HepG2 (cell line): ENCODE measurements around the gene FAM110D. TPM values are rescaled to one million over a fixed set of nuclear protein-coding genes. Genes with fewer than 3 reads are reported as not detected.

Source experiments
- ATAC-seq: fragments of 200-7000 bp; cut with Tn5 transposase; 3 replicates; pipeline ENCODE4 v1.9.1; 2020; ENCODE audit warnings: mild to moderate bottlenecking, moderate library complexity
- BruUV-seq: library from RNA; stranded (reverse); fragments of 400-500 nt; replicated peaks from 2 replicates; lab custom pipeline; 2021; lab: Mats Ljungman, UMichigan
- CTCF ChIA-PET: fragments of 300-600 bp; formaldehyde crosslinking; extraction: SDS; loops from one replicate; lab custom pipeline; 2021; ENCODE audit warnings: low total read pairs, inconsistent platforms, low intra/inter-chr PET ratio; lab: Yijun Ruan, JAX
- POLR2A ChIA-PET: fragments of 350-600 bp; sonication (Branson Sonifier 250); formaldehyde crosslinking; loops from one replicate; lab custom pipeline; 2020; ENCODE audit warnings: antibody characterized with exemption, inconsistent platforms; lab: Yijun Ruan, JAX
- DNase-seq: peaks from one replicate; pipeline ENCODE4 v3.0.0-alpha.2; 2015; ENCODE audit warnings: low spot score
- FAIRE-seq: peaks from 3 replicates; lab custom pipeline; 2011; peaks lifted over from hg19 to GRCh38; lab: Jason Lieb, UNC
- H2AFZ ChIP-seq: one replicate; pipeline ENCODE4 v1.6.1; 2011; ENCODE audit warnings: low read length, inconsistent platforms
- H3K27ac ChIP-seq: fragments of 300-600 bp; 3 replicates; pipeline ENCODE4 v1.8.0; 2011; ENCODE audit warnings: mixed run types, mild to moderate bottlenecking, mixed read lengths, low read length, inconsistent platforms; ENCODE audit not compliant: insufficient read depth; ENCODE audit errors: extremely low read length
- H3K27me3 ChIP-seq, 2 experiments: fragments of 200-600 bp in 1 of 2; 2 replicates in 1 of 2; 3 replicates in 1 of 2; pipeline versions ENCODE4 v1.6.0 to v1.8.0; 2011; ENCODE audit warnings: low read length in 2 of 2, mild to moderate bottlenecking in 2 of 2, moderate library complexity in 2 of 2, inconsistent platforms in 1 of 2; ENCODE audit not compliant: insufficient read depth in 2 of 2, control insufficient read depth in 1 of 2
- H3K36me3 ChIP-seq, 2 experiments: fragments of 200-600 bp in 1 of 2; replicated peaks in 1 of 2; 2 replicates in 1 of 2; 3 replicates in 1 of 2; pipeline versions ENCODE4 v1.5.1 to v1.8.0; 2011; ENCODE audit warnings: low read length in 2 of 2, inconsistent platforms in 1 of 2; ENCODE audit not compliant: insufficient read depth in 2 of 2, control insufficient read depth in 1 of 2
- H3K4me1 ChIP-seq: 2 replicates; pipeline ENCODE4 v1.5.1; 2012; ENCODE audit warnings: low read length, inconsistent platforms; ENCODE audit not compliant: insufficient read depth
- H3K4me2 ChIP-seq: 2 replicates; pipeline ENCODE4 v1.6.0; 2011; ENCODE audit warnings: low read depth, low read length, inconsistent platforms
- H3K4me3 ChIP-seq, 3 experiments: fragments of 200-600 bp in 1 of 3; sonication (generic), shearing (Covaris generic) in 1 of 3; replicated peaks in 1 of 3; 2 replicates each; pipeline ENCODE4 v1.5.1; 2011 to 2016; ENCODE audit warnings: low read length in 3 of 3, inconsistent platforms in 2 of 3, low read depth in 2 of 3, mild to moderate bottlenecking in 2 of 3, control low read depth in 1 of 3, mixed read lengths in 1 of 3; ENCODE audit not compliant: insufficient read depth in 1 of 3
- H3K79me2 ChIP-seq: one replicate; pipeline ENCODE4 v1.6.1; 2011; ENCODE audit warnings: low read length, inconsistent platforms; ENCODE audit not compliant: insufficient read depth
- H3K9ac ChIP-seq: 2 replicates; pipeline ENCODE4 v1.6.0; 2011; ENCODE audit warnings: mild to moderate bottlenecking, low read depth, low read length, inconsistent platforms; ENCODE audit not compliant: insufficient read depth
- H3K9me3 ChIP-seq: 2 replicates; pipeline ENCODE4 v1.5.1; 2012; ENCODE audit warnings: mild to moderate bottlenecking, low read length
- H4K20me1 ChIP-seq: 2 replicates; pipeline ENCODE4 v1.6.0; 2011; ENCODE audit warnings: inconsistent platforms, mild to moderate bottlenecking, low read length, moderate library complexity; ENCODE audit not compliant: insufficient read depth
- ARNT ChIP-seq: fragments of 450-650 bp; IDR thresholded peaks from 2 replicates; pipeline ENCODE4 v1.6.1; 2017
- CEBPG ChIP-seq: IDR thresholded peaks from 2 replicates; pipeline ENCODE4 v1.6.1; 2016
- FOXA3 ChIP-seq: IDR thresholded peaks from 2 replicates; pipeline ENCODE4 v1.6.1; 2016; ENCODE audit warnings: missing genetic modification reagents, missing compliant biosample characterization
- SMC3 ChIP-seq: IDR thresholded peaks from 2 replicates; pipeline ENCODE4 v1.6.1; 2011; ENCODE audit warnings: low read length, improper control_type of control experiment
- ZNF337 ChIP-seq: sonication (generic); formaldehyde crosslinking; IDR thresholded peaks from 2 replicates; pipeline ENCODE4 v1.5.1; 2020; ENCODE audit warnings: missing genetic modification reagents, low read depth, mild to moderate bottlenecking, borderline replicate concordance
- ZNF740 ChIP-seq: sonication (generic); formaldehyde crosslinking; IDR thresholded peaks from 2 replicates; pipeline ENCODE4 v1.4.0; 2020; ENCODE audit warnings: missing genetic modification reagents
- WGBS: methylation state at CpG from one replicate; pipeline ENCODE4 v1.1.6; 2017; ENCODE audit warnings: low lambda C conversion rate; 5-methylcytosine and 5-hydroxymethylcytosine counted together
- in situ Hi-C: cut with HindIII; loops from 2 replicates; pipeline ENCODE4 v1.10.0; 2017; ENCODE audit warnings: low pct_unique_long_range_greater_than_20kb; ENCODE audit not compliant: extremely low pct_ligation_motif_present
- intact Hi-C: fragments of 100-400 bp; cut with micrococcal nuclease; formaldehyde crosslinking; loops from one replicate; pipeline ENCODE4 v1.10.0; 2022; ENCODE audit not compliant: unreplicated experiment
- polyA plus RNA-seq, 8 experiments: library from polyadenylated mRNA; depleted of rRNA in 3 of 8; stranded (reverse) in 7 of 8; unstranded in 1 of 8; fragments of >200 nt; fragmentation: Illumina TruSeq in 4 of 8; extraction: Trizol in 4 of 8; gene quantifications; 2 replicates each; pipeline versions ENCODE4 v1.2.1 to v1.2.3, GENCODE V29; 2011 to 2016; ENCODE audit warnings: low read depth in 4 of 8, missing spikeins in 1 of 8, mixed read lengths in 1 of 8; ENCODE audit not compliant: insufficient read depth in 1 of 8
- total RNA-seq, 5 experiments: library from RNA; depleted of rRNA; stranded (reverse); fragments of >200 nt; fragmentation: Illumina TruSeq; extraction: Trizol; gene quantifications; 2 replicates each; pipeline ENCODE4 v1.2.3, GENCODE V29; 2016; ENCODE audit warnings: low read depth in 1 of 5
- TF ChIP-seq, protein P1 (sequence below): sonication (generic); formaldehyde crosslinking; IDR thresholded peaks from 2 replicates; pipeline ENCODE4 v1.5.1; 2020; ENCODE audit warnings: missing genetic modification reagents, mild to moderate bottlenecking, borderline replicate concordance
- TF ChIP-seq, protein P2 (sequence below): sonication (generic); formaldehyde crosslinking; IDR thresholded peaks from 2 replicates; pipeline ENCODE4 v1.4.0; 2020; ENCODE audit warnings: missing genetic modification reagents
- TF ChIP-seq, protein P3 (sequence below): sonication (generic); formaldehyde crosslinking; IDR thresholded peaks from 2 replicates; pipeline ENCODE4 v1.5.0; 2020; ENCODE audit warnings: mild to moderate bottlenecking, missing genetic modification reagents, moderate library complexity

Gene FAM110D
- total and polyA plus RNA-seq, 2 of the 13 experiments (the other 11 are each of a cell fraction or from before 2014, with no cell fraction given): not detected

DNA sequence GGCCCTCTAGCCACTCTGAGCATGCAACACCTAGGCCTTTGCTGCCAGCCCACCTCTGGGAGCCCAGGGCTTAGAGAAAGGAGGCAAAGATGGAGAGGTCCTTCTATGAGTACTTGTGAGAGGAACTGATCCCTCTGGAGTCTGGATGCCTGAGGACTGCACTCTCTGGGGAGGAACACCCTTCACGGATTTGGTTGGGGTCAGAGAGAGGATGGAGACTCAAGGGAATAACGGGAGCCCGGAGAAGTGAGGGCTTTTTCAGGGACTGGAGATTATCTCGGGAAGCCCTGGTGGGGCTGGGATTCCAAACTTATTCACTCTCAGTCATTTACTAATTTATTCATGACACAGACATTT, 10.3 kb downstream of the FAM110D start:
- 53% methylated on average over 4 of the region's 4 CpGs for WGBS
- peak overlapping the region; percentile 57 for H2AFZ ChIP-seq
- no peaks in the 10 kb centered on the region for H4K20me1 ChIP-seq
- POLR2A ChIA-PET: interaction anchor here (0.7 to 1.6 kb wide), 8 partner anchors 9 to 349 kb away, joined by 3 to 31 read pairs (median 5); partner anchors contain the start of genes CEP85, DHDDS, MTFR1L and PDIK1L
- in situ Hi-C loops: loop anchor here (10.0 kb wide), 1 partner anchor 274 kb away; no protein-coding TSS in a partner anchor
- H3K4me3 ChIP-seq: peak overlapping the region; percentile 83 to 91 (median 90); a peak in 3 of 6 replicates
- CTCF ChIA-PET: interaction anchor here (2.3 kb wide), 1 partner anchor 64 kb away, joined by 11 read pairs; the partner anchor contains the start of gene CEP85
- no peaks in the 10 kb centered on the region for H3K36me3 ChIP-seq
- H3K9ac ChIP-seq: no peak overlapping the region
- ATAC-seq: peak; percentile 10; the same call in 1 of the 3 replicates
- H3K27me3 ChIP-seq: peaks cover 2 to 15% of the 10 kb centered on the region in 2 experiments; a peak in 4 of 5 replicates
- TF ChIP-seq CEBPG (CRISPR knock-in tag) (no peak), ZNF337 (no peak), FOXA3 (CRISPR knock-in tag) (no peak), SMC3 (no peak), ARNT (no peak), ZNF740 (no peak)
- TF ChIP-seq, protein P1, sequence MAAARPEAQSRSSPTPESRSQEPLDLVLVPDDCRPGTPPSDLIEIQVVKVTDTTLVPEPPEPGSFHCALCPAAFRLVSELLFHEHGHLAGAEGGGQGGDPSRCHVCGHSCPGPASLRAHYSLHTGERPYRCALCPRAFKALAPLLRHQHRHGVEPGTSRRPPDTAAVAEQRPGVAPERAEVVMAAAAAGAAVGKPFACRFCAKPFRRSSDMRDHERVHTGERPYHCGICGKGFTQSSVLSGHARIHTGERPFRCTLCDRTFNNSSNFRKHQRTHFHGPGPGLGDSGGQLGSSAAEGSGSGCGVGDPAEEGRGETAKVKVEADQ (CRISPR knock-in tag): no peak
- TF ChIP-seq, protein P2, sequence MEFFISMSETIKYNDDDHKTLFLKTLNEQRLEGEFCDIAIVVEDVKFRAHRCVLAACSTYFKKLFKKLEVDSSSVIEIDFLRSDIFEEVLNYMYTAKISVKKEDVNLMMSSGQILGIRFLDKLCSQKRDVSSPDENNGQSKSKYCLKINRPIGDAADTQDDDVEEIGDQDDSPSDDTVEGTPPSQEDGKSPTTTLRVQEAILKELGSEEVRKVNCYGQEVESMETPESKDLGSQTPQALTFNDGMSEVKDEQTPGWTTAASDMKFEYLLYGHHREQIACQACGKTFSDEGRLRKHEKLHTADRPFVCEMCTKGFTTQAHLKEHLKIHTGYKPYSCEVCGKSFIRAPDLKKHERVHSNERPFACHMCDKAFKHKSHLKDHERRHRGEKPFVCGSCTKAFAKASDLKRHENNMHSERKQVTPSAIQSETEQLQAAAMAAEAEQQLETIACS (CRISPR knock-in tag): no peak
- TF ChIP-seq, protein P3, sequence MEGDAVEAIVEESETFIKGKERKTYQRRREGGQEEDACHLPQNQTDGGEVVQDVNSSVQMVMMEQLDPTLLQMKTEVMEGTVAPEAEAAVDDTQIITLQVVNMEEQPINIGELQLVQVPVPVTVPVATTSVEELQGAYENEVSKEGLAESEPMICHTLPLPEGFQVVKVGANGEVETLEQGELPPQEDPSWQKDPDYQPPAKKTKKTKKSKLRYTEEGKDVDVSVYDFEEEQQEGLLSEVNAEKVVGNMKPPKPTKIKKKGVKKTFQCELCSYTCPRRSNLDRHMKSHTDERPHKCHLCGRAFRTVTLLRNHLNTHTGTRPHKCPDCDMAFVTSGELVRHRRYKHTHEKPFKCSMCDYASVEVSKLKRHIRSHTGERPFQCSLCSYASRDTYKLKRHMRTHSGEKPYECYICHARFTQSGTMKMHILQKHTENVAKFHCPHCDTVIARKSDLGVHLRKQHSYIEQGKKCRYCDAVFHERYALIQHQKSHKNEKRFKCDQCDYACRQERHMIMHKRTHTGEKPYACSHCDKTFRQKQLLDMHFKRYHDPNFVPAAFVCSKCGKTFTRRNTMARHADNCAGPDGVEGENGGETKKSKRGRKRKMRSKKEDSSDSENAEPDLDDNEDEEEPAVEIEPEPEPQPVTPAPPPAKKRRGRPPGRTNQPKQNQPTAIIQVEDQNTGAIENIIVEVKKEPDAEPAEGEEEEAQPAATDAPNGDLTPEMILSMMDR (CRISPR knock-in tag): no peak
- TF ChIP-seq, all 625 proteins: peak for 0
- no peaks in the 10 kb centered on the region for H3K9me3 ChIP-seq
- H3K4me1 ChIP-seq: peaks cover 31% of the 10 kb centered on the region
- intact Hi-C loops: loop anchor here (2.0 kb wide), 1 partner anchor 64 kb away; no protein-coding TSS in a partner anchor
- BruUV-seq: no TSS peak
- H3K79me2 ChIP-seq: peaks cover 7% of the 10 kb centered on the region
- peak overlapping the region; percentile 94 for H3K4me2 ChIP-seq
- H3K27ac ChIP-seq: no peak overlapping the region
- FAIRE-seq (no peak), DNase-seq (no peak)
